Mesenchymal stem cell (in vitro differentiated cells and primary cell): Measurements from ENCODE around the gene DYNC2LI1. TPM values are rescaled to one million over a fixed set of nuclear protein-coding genes. Genes with fewer than 3 reads are reported as not detected.

Experiments
- small RNA-seq: library from polyadenylated mRNA; stranded (forward); fragments of <200 nt; extraction: miRNeasy Mini kit (QIAGEN cat#:217004); gene quantifications from one replicate; pipeline ENCODE3, GENCODE V24; 2013; ENCODE audit warnings: low read depth

Gene DYNC2LI1

Small RNA genes lying within 50 kb of the gene (small RNA-seq; reads per million reads assigned to genes)
- gene RN7SKP66: not detected
